Stimulated activated CD4-positive, alpha-beta T cell treated with anti-CD3 and anti-CD28 coated beads, Interleukin-4, amount 100 ng/mL, for 48 hours (primary cell): ENCODE data around the gene FANCL.
"Not testable (repeated sequence)": the region's sequence is repeated elsewhere in the genome, so short reads cannot be mapped to it uniquely, and the experiment has no call there.

ENCODE experiments used
- DNase-seq, 2 donors: peaks; one replicate each; pipeline ENCODE4 v3.0.0-alpha.2; 2020; ENCODE audit warnings: low read depth in 2 of 2

FANCL gene

DNA sequence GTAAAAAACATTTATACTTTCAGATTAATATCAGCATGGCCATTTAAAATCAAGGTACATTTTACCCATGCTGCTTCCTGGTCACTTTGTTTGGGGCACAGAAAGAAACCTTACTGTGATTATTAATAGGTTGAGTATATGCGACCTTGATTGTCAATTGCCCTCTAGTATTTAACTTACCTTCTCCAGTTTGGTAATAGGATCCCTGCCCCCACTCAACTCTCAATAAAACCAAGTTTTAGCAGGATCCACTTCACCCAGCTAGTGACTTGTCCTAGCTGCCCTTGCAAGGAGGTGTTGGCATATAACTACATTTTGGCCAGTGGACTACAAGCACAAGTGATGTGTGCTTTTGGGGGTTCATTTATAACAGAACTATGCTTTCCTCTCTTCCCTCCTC is 34.3 kb downstream of the FANCL start:
- no peak for DNase-seq

- no peak for DNase-seq
Observed at GRCh38 chr2:58204195-58204959, 36.7 kb downstream of the FANCL start.

- no peak for DNase-seq
Observed at GRCh38 chr2:58203018-58203417, 38.1 kb downstream of the FANCL start.

DNA sequence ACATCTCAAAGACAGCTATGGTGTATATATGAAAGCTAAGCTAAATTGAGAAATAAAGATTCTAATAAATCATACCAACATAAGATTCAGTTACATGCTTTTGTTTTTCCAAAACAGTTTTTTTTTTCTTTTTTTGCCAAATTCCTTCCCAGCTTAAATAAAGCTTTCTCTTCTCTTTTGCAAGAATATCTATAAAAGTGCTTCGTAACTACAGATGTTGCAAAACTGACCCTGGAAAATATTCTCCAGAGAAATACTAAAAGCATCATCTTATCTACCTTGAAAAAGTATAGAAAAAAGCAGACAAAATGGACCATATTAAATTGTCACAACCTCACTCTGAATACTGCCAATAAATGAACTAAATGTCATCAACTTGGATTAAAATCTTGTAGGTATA is 38.7 kb downstream of the FANCL start:
- DNase-seq: no peak

DNA sequence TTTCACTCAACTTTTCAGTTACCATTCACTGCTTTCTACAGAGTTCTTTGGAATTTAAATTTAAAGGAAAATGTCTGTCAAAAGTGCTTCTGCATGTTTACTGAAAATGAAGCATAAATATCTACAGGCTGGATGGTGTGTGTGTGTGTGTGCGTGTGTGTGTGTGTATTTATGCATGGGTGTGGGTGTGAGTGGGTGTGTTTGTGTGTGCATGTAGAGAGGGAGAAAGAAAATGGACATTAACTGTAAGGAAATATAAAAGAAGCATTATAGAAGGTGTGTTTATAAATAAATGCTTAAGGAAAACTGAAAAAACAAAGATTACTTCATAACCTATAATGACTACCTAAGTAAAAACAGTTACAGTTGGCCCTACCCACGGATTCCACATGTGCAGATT is 43.2 kb downstream of the FANCL start:
- DNase-seq: no peak

DNA sequence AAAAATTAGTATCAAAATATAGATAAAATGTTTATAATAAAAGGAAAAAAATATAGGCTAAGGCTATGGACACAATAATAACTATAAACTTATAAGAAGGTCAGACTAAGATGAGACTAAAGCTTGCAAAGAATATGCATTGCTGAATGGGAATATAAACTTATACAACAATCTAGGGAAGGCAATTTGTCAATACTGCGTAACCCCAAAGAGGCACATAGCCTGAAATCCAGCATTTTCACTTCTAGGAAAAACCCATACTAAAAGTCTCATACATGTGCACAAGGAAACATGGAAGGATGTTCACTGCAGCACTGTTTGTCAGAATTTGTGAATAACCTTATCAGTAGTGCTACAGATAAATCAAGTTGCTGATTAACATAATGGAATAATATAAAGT is 45.5 kb downstream of the FANCL start:
- no peak for DNase-seq

DNA sequence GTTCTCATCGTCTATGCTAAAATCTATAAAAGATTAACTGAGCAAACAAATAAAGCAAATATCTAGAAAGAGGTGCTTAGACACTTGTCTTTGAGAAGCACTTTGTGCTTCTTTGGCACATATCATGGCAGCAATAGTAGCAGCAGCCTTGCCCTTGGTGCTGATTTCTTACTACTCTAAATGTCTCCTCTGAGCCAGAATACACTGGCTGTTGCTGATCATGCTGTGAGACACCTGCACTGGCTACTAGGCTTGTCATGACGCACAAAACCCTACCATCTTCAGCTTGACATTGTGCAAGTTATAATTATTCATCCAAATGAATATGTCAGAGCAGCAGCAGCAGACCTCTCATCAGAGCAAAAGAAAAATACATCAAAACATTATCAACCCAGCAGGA is 46.7 kb downstream of the FANCL start:
- DNase-seq: no peak

DNA sequence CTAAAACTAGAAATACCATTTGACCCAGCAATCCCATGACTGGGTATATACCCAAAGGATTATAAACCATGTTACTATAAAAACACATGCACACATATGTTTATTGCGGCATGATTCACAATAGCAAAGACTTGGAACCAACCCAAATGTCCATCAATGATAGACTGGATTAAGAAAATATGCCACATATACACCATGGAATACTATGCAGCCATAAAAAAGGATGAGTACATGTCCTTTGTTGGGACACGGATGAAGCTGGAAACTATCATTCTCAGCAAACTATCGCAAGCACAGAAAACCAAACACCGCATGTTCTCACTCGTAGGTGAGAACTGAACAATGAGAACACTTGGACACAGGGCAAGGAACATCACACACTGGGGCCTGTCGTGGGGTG is 54.1 kb downstream of the FANCL start:
- DNase-seq: not testable (repeated sequence)

GRCh38 chr2:58186501-58186900 is 54.6 kb downstream of the FANCL start:
- no peak for DNase-seq

DNA sequence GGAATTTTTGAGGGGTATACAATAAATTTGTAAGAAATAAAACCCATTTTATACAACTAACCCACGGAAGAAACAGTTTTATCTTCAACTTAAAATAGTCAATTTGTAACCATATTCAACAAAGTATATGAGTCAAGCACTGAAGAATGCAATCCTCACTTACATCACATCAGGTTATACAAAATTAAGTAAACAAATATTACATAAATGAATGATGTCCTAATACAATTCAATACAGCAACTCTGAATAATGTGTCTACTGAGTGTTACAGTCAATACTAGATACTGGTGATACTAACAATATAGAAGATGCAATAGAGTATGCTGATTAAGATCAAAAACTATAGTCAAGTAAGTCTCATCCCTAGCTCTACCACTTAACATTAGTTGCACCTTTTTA is 58.6 kb downstream of the FANCL start:
- no peak for DNase-seq

- DNase-seq: no peak
Observed at GRCh38 chr2:58180635-58181034, 60.5 kb downstream of the FANCL start.

GRCh38 chr2:58180175-58180574 is 61.0 kb downstream of the FANCL start:
- not testable (repeated sequence) for DNase-seq

GRCh38 chr2:58177187-58177586 is 63.9 kb downstream of the FANCL start:
- not testable (repeated sequence) for DNase-seq

DNA sequence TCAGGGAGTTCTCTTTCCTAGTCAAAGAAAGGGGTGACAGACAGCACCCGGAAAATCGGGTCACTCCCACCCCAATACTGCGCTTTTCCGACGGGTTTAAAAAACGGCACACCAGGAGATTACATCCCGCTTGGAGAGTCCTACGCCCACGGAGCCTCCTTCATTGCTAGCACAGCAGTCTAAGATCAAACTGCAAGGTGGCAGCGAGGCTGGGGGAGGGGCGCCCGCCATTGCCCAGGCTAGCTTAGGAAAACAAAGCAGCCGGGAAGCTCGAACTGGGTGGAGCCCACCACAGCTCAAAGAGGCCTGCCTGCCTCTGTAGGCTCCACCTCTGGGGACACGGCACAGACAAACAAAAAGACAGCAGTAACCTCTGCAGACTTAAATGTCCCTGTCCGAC is 69.3 kb downstream of the FANCL start:
- not testable (repeated sequence) for DNase-seq

- not testable (repeated sequence) for DNase-seq
Observed at GRCh38 chr2:58170334-58170933, 70.7 kb downstream of the FANCL start.

GRCh38 chr2:58169845-58170244 is 71.3 kb downstream of the FANCL start:
- DNase-seq: not testable (repeated sequence)

DNA sequence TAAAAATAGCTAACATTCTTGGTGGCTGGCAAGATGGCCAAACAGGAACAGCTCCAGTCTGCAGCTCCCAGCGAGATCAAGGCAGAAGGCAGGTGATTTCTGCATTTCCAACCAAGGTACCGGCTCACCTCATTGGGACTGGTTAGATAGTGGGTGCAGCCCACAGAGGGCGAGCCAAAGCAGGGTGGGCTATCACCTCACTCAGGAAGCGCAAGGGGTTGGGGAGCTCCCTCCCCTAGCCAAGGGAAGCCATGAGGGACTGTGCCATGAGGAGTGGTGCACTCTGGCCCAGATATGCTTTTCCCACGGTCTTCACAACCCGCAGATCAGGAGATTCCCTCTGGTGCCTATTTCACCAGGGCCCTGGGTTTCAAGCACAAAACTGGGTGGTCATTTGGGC is 73.0 kb downstream of the FANCL start:
- DNase-seq: not testable (repeated sequence)

GRCh38 chr2:58163913-58164312 is 77.2 kb downstream of the FANCL start:
- no peak for DNase-seq

GRCh38 chr2:58158481-58158880 is 82.6 kb downstream of the FANCL start:
- no peak for DNase-seq

- no peak for DNase-seq
Observed at GRCh38 chr2:58157754-58158153, 83.4 kb downstream of the FANCL start.

DNA sequence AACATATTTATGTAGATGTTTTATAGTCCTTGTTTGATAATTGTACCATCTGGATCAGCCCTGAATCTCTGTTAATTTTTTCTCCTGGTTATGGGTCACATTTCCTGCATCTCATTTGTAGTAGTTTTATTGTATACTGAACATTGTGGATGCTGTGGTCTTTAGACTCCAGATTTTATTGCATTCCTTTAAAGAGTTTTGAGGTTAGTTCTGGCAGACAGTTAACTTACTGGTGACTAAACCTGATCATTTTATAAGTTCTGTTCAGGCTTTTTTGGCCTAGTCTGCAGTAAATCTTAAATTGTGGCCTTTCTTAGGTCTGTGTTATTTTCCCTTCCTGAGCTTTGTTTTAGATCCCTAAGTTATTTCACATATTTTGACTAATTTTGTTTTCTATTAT is 84.3 kb downstream of the FANCL start:
- DNase-seq: no peak

- no peak for DNase-seq
Observed at GRCh38 chr2:58155160-58155778, 85.9 kb downstream of the FANCL start.

GRCh38 chr2:58146707-58147106 is 94.4 kb downstream of the FANCL start:
- no peak for DNase-seq
